ENCODE measurements around the gene PDE1C.

PDE1C gene

DNA sequence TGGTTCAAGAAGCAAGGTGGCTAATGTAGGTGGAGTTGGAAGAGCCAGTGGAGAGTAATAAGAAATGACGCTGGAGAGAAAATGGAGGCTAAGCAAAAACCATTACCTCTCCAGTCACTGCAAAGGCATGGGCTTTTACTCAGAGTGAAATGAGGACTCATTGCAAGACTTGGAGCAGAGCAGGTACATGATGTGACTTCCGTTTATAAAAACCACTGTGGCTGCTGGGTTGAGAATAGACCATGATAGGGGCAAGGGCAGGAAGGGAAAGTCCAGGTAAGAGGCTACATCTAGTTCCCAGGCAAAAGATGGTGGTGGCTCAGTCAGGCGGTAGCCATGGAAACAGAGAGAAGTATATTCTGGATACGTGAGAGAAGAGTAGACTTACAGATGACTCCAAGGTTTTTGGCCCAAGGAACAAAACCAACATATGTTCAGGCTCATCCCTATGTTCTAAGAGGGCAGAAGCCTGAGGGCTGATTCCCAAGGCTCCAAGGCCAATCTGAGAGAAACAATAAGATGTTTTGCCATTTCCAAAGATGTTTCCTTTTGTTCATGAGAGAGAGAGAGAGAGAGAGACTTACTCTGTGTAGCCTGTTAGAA, 21.5 kb upstream of the PDE1C start:
- H3K4me3 ChIP-seq (ENCODE audit: low read depth, low read length), result no peak overlapping the region
- no peaks in the 10 kb centered on the region for H3K79me2 ChIP-seq

DNA sequence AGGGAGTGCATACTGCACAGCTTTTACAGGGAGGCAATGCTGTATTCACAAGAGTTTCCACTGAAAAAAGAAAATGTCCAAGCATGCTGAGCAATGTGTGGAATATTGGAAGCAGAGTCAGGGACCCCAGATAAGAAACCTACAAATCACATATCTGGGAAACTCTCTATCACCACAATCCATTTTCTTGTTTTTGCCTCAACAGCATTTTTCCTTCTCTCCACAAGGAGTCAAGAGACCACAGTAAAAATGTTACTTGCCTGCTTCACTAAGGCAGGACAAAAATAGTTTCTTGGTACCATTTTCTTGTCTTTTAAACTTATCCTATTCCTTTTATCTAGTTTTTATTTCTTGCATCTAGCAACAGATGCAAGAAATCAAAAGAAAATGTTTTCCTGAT, 19.5 kb upstream of the PDE1C start:
- H3K9me3 ChIP-seq (ENCODE audit: control insufficient read depth, low read length), result no peaks in the 10 kb centered on the region
- no peaks in the 10 kb centered on the region for H3K36me3 ChIP-seq (ENCODE audit: control insufficient read depth, insufficient read depth, low read length)
- no peak overlapping the region for H3K9ac ChIP-seq
- TF ChIP-seq, protein P1, sequence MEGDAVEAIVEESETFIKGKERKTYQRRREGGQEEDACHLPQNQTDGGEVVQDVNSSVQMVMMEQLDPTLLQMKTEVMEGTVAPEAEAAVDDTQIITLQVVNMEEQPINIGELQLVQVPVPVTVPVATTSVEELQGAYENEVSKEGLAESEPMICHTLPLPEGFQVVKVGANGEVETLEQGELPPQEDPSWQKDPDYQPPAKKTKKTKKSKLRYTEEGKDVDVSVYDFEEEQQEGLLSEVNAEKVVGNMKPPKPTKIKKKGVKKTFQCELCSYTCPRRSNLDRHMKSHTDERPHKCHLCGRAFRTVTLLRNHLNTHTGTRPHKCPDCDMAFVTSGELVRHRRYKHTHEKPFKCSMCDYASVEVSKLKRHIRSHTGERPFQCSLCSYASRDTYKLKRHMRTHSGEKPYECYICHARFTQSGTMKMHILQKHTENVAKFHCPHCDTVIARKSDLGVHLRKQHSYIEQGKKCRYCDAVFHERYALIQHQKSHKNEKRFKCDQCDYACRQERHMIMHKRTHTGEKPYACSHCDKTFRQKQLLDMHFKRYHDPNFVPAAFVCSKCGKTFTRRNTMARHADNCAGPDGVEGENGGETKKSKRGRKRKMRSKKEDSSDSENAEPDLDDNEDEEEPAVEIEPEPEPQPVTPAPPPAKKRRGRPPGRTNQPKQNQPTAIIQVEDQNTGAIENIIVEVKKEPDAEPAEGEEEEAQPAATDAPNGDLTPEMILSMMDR (IDR thresholded peaks at IDR 0.05), result no peak
- no peak overlapping the region for H2AFZ ChIP-seq
- no peak overlapping the region for H3K27ac ChIP-seq
- H3K4me3 ChIP-seq (ENCODE audit: low read depth, low read length), result no peak overlapping the region
- no peak overlapping the region for H3K4me2 ChIP-seq (ENCODE audit: low read length)
- no peaks in the 10 kb centered on the region for H3K4me1 ChIP-seq
- no peaks in the 10 kb centered on the region for H3K27me3 ChIP-seq (ENCODE audit: control insufficient read depth, insufficient read depth, low read length)
- H3K79me2 ChIP-seq, result no peaks in the 10 kb centered on the region

More for the DNA sequence above, 21.5 kb upstream of the PDE1C start:
- H2AFZ ChIP-seq, result no peak overlapping the region
- H3K4me2 ChIP-seq (ENCODE audit: low read length), result no peak overlapping the region
- H3K27me3 ChIP-seq (ENCODE audit: control insufficient read depth, insufficient read depth, low read length), result no peaks in the 10 kb centered on the region
- no peak overlapping the region for H3K27ac ChIP-seq
- H3K9ac ChIP-seq, result no peak overlapping the region
- no peaks in the 10 kb centered on the region for H3K36me3 ChIP-seq (ENCODE audit: control insufficient read depth, insufficient read depth, low read length)
- no peaks in the 10 kb centered on the region for H3K4me1 ChIP-seq
- TF ChIP-seq, protein P1 (IDR thresholded peaks at IDR 0.05), result no peak
- no peaks in the 10 kb centered on the region for H3K9me3 ChIP-seq (ENCODE audit: control insufficient read depth, low read length)

DNA sequence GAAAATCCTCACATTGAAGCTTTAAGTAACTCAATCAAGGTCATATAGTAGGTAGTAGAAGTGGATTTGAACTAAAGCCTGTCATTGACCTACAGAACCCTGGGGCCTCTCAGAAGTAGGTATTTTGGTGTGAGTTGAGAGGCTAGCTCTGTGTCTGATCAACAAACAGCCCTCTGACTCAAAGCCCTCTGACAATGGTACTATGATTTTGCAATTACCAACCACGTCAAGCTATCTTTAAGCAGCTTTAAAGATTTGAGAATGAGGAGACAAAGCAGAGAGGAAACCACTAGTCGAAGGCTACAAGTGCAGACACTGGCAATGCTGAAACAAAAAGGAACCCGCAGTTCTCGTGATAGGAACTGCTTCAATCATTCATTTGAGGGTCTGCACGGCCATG, 19.0 kb upstream of the PDE1C start:
- Histone ChIP-seq H3K27ac (no peak overlapping the region), H3K4me2 (ENCODE audit: low read length) (no peak overlapping the region), H3K9me3 (ENCODE audit: control insufficient read depth, low read length) (no peaks in the 10 kb centered on the region), H3K4me1 (no peaks in the 10 kb centered on the region), H2AFZ (no peak overlapping the region), H3K9ac (no peak overlapping the region), H3K36me3 (ENCODE audit: control insufficient read depth, insufficient read depth, low read length) (no peaks in the 10 kb centered on the region), H3K4me3 (ENCODE audit: low read depth, low read length) (no peak overlapping the region), H3K79me2 (no peaks in the 10 kb centered on the region), H3K27me3 (ENCODE audit: control insufficient read depth, insufficient read depth, low read length) (no peaks in the 10 kb centered on the region)
- TF ChIP-seq, protein P1 (IDR thresholded peaks at IDR 0.05), result no peak

DNA sequence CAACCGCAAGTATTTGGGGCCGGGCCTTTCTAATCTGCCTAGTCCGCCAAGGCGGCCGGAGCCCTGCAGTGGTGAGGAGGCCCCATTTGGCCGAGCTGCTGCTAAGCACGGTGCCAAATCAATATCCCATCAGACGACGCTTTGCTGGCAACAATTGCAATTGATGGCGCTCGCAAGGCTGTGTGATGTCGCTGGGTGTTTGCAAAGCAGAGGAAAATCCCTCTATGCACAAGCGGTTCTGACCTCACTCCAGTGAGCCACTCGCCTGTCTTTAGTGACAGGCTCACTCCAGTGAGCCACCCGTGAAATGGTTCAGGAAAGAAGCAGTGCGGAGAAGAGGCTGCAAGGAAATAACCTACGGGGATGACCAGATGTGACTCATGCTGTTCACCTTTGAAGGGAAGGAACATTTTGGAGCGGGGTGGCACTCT, 18.3 kb upstream of the PDE1C start:
- H2AFZ ChIP-seq, result no peak overlapping the region
- H3K4me1 ChIP-seq, result no peaks in the 10 kb centered on the region
- no peak overlapping the region for H3K4me3 ChIP-seq (ENCODE audit: low read depth, low read length)
- no peaks in the 10 kb centered on the region for H3K27me3 ChIP-seq (ENCODE audit: control insufficient read depth, insufficient read depth, low read length)
- no peak overlapping the region for H3K4me2 ChIP-seq (ENCODE audit: low read length)
- H3K9ac ChIP-seq, result no peak overlapping the region
- H3K9me3 ChIP-seq (ENCODE audit: control insufficient read depth, low read length), result no peaks in the 10 kb centered on the region
- H3K79me2 ChIP-seq, result no peaks in the 10 kb centered on the region
- H3K36me3 ChIP-seq (ENCODE audit: control insufficient read depth, insufficient read depth, low read length), result no peaks in the 10 kb centered on the region
- TF ChIP-seq, protein P1 (IDR thresholded peaks at IDR 0.05), result no peak
- H3K27ac ChIP-seq, result no peak overlapping the region

DNA sequence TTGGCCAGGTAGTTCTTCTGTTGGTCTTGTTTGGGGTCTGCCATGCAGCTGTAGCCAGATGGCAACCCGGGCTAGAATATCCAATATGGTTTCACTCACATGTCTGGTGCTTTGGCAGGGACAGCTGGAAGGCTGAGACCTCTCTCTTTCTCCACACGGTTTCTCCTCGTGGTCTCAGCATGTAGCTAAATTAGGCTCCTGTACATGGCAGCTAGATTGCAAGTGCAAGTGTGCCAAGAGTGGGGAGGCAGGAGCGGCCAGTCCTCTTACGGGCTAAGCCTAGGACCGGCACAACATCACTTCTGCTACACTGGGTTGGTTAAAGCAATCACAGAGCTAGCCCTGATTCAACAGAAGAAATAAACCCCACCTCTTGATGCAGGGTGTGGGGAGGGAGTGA, 9.3 kb upstream of the PDE1C start:
- no peaks in the 10 kb centered on the region for H3K27me3 ChIP-seq (ENCODE audit: control insufficient read depth, insufficient read depth, low read length)
- no peak overlapping the region for H3K27ac ChIP-seq
- H3K79me2 ChIP-seq, result no peaks in the 10 kb centered on the region
- no peaks in the 10 kb centered on the region for H3K36me3 ChIP-seq (ENCODE audit: control insufficient read depth, insufficient read depth, low read length)
- no peak overlapping the region for H3K4me2 ChIP-seq (ENCODE audit: low read length)
- H3K9ac ChIP-seq, result no peak overlapping the region
- no peak overlapping the region for H3K4me3 ChIP-seq (ENCODE audit: low read depth, low read length)
- no peaks in the 10 kb centered on the region for H3K9me3 ChIP-seq (ENCODE audit: control insufficient read depth, low read length)
- H3K4me1 ChIP-seq, result no peaks in the 10 kb centered on the region
- TF ChIP-seq, protein P1 (IDR thresholded peaks at IDR 0.05), result no peak
- H2AFZ ChIP-seq, result no peak overlapping the region
